Natural killer cell (primary cell): ENCODE results near the gene FMO3. TPM values are rescaled to one million over a fixed set of nuclear protein-coding genes. Genes with fewer than 3 reads are reported as not detected.

ENCODE experiments used
- ATAC-seq, 3 donors: fragments of 150-1000 bp in 2 of 3; fragments of 200-7000 bp in 1 of 3; cut with Tn5 transposase; 1 replicate in 1 of 3; 2 replicates in 2 of 3; pipeline ENCODE4 v1.10.0; 2021; ENCODE audit warnings: mild to moderate bottlenecking in 2 of 3, moderate library complexity in 2 of 3
- DNase-seq, 2 donors: peaks; one replicate each; pipeline versions ENCODE4 v3.0.0 to v3.0.0-alpha.2; 2013 to 2021; ENCODE audit warnings: mixed read lengths in 1 of 2
- H3K27ac ChIP-seq: one replicate; pipeline ENCODE4 v1.5.1; 2013; ENCODE audit warnings: mild to moderate bottlenecking, low read length
- H3K27me3 ChIP-seq: one replicate; pipeline ENCODE4 v1.6.1; 2013; ENCODE audit warnings: low read length; ENCODE audit not compliant: control insufficient read depth, insufficient read depth
- H3K36me3 ChIP-seq: one replicate; pipeline ENCODE4 v1.6.1; 2013; ENCODE audit warnings: low read length; ENCODE audit not compliant: control insufficient read depth, insufficient read depth
- H3K4me1 ChIP-seq: one replicate; pipeline ENCODE4 v1.6.1; 2013; ENCODE audit warnings: low read length; ENCODE audit not compliant: control insufficient read depth, insufficient read depth
- H3K4me3 ChIP-seq: one replicate; pipeline ENCODE4 v1.5.1; 2013; ENCODE audit warnings: low read length
- H3K9me3 ChIP-seq: one replicate; pipeline ENCODE4 v1.6.1; 2013; ENCODE audit warnings: low read length; ENCODE audit not compliant: control insufficient read depth, insufficient read depth
- H3K27ac Mint-ChIP-seq, 2 donors: one replicate each; pipeline ENCODE4 v1.8.0; 2022; ENCODE audit warnings: mild to moderate bottlenecking in 2 of 2, mixed read lengths in 2 of 2, moderate library complexity in 1 of 2
- H3K27me3 Mint-ChIP-seq, 2 donors: one replicate each; pipeline ENCODE4 v1.8.0; 2022; ENCODE audit warnings: low read depth in 2 of 2, mixed read lengths in 2 of 2
- H3K36me3 Mint-ChIP-seq: one replicate; pipeline ENCODE4 v1.8.0; 2022; ENCODE audit warnings: mixed read lengths
- H3K4me1 Mint-ChIP-seq, 2 donors: one replicate each; pipeline ENCODE4 v1.8.0; 2022; ENCODE audit warnings: mixed read lengths in 2 of 2
- H3K4me3 Mint-ChIP-seq: one replicate; pipeline ENCODE4 v1.8.0; 2022; ENCODE audit warnings: mild to moderate bottlenecking, moderate library complexity, mixed read lengths
- H3K9me3 Mint-ChIP-seq, 2 donors: one replicate each; pipeline ENCODE4 v1.8.0; 2022; ENCODE audit warnings: mixed read lengths in 2 of 2
- WGBS: methylation state at CpG from one replicate; pipeline ENCODE4 v1.1.7; 2013; ENCODE audit warnings: missing lambda C conversion rate; ENCODE audit not compliant: insufficient coverage; 5-methylcytosine and 5-hydroxymethylcytosine counted together
- intact Hi-C: fragments of 100-400 bp; cut with micrococcal nuclease; formaldehyde crosslinking; loops from one replicate; pipeline ENCODE4 v1.14.2; 2022
- total RNA-seq, 4 donors: library from RNA; stranded (reverse); fragments of 120-200 nt in 1 of 4; gene quantifications; one replicate each; pipeline versions ENCODE4 v1.2.3 to v1.2.4, GENCODE V29; 2013 to 2022
- TF ChIP-seq, protein P1 (sequence below): fragments of 200-600 bp; IDR thresholded peaks from one replicate; pipeline ENCODE4 v1.8.0; 2022; ENCODE audit warnings: antibody characterized with exemption

FMO3 gene
- total RNA-seq, 3 donors from 2014 or later (not counting 1 experiment from before 2014, with no cell fraction given) = not detected

DNA sequence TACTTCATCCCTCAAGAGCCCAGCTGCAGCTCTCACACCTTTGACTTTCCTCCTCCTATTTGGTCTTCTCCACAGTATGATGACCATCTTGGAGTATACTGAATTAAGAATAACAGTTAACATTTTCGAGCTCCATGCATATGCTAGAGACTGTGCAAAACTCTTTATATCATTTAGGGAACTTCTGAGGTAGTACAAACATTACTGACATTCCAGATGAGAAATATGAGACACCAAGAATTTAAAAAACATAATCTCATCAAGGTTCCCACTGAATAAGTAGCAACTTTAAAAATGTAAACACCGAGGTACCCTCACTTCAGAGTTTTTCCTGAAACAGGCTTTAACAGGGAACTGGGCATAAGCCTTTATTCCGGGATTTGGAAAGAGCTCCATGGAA is 22.7 kb downstream of the FMO3 start:
- no peak overlapping the region for H3K4me3 ChIP-seq
- no peaks in the 10 kb centered on the region for H3K4me1 ChIP-seq
- TF ChIP-seq, protein P1, sequence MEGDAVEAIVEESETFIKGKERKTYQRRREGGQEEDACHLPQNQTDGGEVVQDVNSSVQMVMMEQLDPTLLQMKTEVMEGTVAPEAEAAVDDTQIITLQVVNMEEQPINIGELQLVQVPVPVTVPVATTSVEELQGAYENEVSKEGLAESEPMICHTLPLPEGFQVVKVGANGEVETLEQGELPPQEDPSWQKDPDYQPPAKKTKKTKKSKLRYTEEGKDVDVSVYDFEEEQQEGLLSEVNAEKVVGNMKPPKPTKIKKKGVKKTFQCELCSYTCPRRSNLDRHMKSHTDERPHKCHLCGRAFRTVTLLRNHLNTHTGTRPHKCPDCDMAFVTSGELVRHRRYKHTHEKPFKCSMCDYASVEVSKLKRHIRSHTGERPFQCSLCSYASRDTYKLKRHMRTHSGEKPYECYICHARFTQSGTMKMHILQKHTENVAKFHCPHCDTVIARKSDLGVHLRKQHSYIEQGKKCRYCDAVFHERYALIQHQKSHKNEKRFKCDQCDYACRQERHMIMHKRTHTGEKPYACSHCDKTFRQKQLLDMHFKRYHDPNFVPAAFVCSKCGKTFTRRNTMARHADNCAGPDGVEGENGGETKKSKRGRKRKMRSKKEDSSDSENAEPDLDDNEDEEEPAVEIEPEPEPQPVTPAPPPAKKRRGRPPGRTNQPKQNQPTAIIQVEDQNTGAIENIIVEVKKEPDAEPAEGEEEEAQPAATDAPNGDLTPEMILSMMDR = no peak
- H3K36me3 Mint-ChIP-seq = no peaks in the 10 kb centered on the region
- H3K4me3 Mint-ChIP-seq = no peak overlapping the region
- intact Hi-C loops = no loop called here
- H3K9me3 ChIP-seq = no peaks in the 10 kb centered on the region
- H3K27ac ChIP-seq = no peak overlapping the region
- H3K27me3 ChIP-seq = no peaks in the 10 kb centered on the region
- H3K27me3 Mint-ChIP-seq = peaks cover 0 to 6% of the 10 kb centered on the region in 2 donors
- H3K27ac Mint-ChIP-seq = no peak overlapping the region
- WGBS = 82% methylated on average over 3 of the region's 3 CpGs
- H3K36me3 ChIP-seq = no peaks in the 10 kb centered on the region
- no peaks in the 10 kb centered on the region for H3K9me3 Mint-ChIP-seq
- ATAC-seq = no peak
- no peak for DNase-seq
- H3K4me1 Mint-ChIP-seq = no peaks in the 10 kb centered on the region

DNA sequence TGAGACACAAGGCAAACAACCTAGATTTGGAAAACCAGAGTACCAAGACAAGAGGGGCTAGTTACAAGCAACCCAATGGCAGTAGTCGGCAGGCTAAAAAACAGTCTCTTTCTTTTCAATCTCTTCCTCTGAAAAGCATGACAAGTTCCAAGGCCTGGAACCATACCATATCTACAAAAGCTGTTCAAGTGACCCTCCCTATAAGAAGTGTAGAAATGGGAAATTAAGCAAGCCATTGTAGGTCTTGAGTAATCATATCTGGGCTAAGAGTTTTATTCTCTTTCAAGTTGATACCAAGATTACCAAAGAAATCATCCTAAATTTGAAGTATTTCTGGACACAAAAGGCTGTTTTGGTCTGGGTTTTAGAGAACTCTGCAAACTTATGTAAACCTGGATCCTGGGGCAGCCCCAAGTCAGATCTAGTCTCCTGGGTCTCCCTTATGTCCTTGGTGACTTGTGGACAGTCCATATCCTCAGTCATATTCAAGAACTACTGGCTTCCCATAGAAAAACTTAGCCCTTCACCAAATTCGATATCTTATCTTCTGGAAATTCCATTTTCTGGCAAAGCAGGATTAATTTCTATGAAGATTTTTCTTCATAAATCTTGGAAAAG is 24.7 kb downstream of the FMO3 start:
- Histone ChIP-seq H3K9me3 (no peaks in the 10 kb centered on the region), H3K4me3 (no peak overlapping the region), H3K36me3 (no peaks in the 10 kb centered on the region), H3K27ac (no peak overlapping the region), H3K4me1 (no peaks in the 10 kb centered on the region), H3K27me3 (no peaks in the 10 kb centered on the region)
- Mint-ChIP-seq H3K4me3 (no peak overlapping the region), H3K27me3 (peaks cover 0 to 7% of the 10 kb centered on the region in 2 donors), H3K36me3 (no peaks in the 10 kb centered on the region), H3K4me1 (no peaks in the 10 kb centered on the region), H3K9me3 (peaks cover 0 to 2% of the 10 kb centered on the region in 2 donors), H3K27ac (no peak overlapping the region)
- 100% methylated on average over 2 of the region's 2 CpGs for WGBS
- DNase-seq (no peak), ATAC-seq (no peak)
- intact Hi-C loops = no loop called here
- TF ChIP-seq, protein P1 = no peak

DNA sequence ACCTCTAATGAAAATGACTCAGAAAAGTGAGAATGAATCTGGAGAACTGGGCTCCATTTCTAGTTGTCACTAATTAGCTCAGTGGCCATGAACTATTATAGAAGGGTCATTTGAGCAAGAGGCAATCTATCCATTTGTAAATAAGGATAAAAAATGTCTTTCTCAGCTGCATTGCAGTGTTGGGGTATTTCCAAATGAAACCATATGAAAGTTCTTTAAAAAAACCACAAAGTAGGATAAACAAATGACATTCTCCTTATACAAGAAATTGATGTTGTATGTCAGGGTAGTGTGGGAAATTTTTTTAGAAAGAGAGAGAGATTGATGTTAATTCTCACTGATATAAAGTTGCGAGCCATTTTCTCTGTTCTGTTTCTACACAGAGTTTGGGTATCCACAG is 26.0 kb downstream of the FMO3 start:
- Histone ChIP-seq H3K9me3 (no peaks in the 10 kb centered on the region), H3K4me3 (no peak overlapping the region), H3K27me3 (no peaks in the 10 kb centered on the region), H3K4me1 (no peaks in the 10 kb centered on the region), H3K36me3 (no peaks in the 10 kb centered on the region), H3K27ac (no peak overlapping the region)
- Mint-ChIP-seq H3K4me3 (no peak overlapping the region), H3K4me1 (no peaks in the 10 kb centered on the region), H3K36me3 (no peaks in the 10 kb centered on the region), H3K27me3 (peaks cover 0 to 7% of the 10 kb centered on the region in 2 donors), H3K27ac (no peak overlapping the region), H3K9me3 (peaks cover 0 to 2% of the 10 kb centered on the region in 2 donors)
- no peak for ATAC-seq
- TF ChIP-seq, protein P1 = no peak
- 100% methylated on average over 1 of the region's 1 CpG for WGBS
- intact Hi-C loops = no loop called here
- no peak for DNase-seq

DNA sequence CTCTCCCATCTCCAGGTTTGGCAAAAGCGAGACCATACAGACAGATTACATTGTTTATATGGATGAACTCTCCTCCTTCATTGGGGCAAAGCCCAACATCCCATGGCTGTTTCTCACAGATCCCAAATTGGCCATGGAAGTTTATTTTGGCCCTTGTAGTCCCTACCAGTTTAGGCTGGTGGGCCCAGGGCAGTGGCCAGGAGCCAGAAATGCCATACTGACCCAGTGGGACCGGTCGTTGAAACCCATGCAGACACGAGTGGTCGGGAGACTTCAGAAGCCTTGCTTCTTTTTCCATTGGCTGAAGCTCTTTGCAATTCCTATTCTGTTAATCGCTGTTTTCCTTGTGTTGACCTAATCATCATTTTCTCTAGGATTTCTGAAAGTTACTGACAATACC is 26.4 kb downstream of the FMO3 start:
- Histone ChIP-seq H3K36me3 (no peaks in the 10 kb centered on the region), H3K27ac (no peak overlapping the region), H3K27me3 (no peaks in the 10 kb centered on the region), H3K4me3 (no peak overlapping the region), H3K4me1 (no peaks in the 10 kb centered on the region), H3K9me3 (no peaks in the 10 kb centered on the region)
- Mint-ChIP-seq H3K4me3 (no peak overlapping the region), H3K27ac (no peak overlapping the region), H3K36me3 (no peaks in the 10 kb centered on the region), H3K27me3 (peaks cover 0 to 7% of the 10 kb centered on the region in 2 donors), H3K9me3 (peaks cover 0 to 4% of the 10 kb centered on the region in 2 donors), H3K4me1 (no peaks in the 10 kb centered on the region)
- TF ChIP-seq, protein P1 = no peak
- 88% methylated on average over 6 of the region's 6 CpGs for WGBS
- no peak for ATAC-seq
- intact Hi-C loops = no loop called here
- no peak for DNase-seq
